ENCODE measurements around the gene CCL17.

CCL17 gene

GRCh38 chr16:57406881-57407280 is 2.3 kb downstream of the CCL17 start:
- no peaks in the 10 kb centered on the region for H3K9me3 ChIP-seq (ENCODE audit: control insufficient read depth, insufficient read depth, low read length)
- H3K79me2 ChIP-seq (ENCODE audit: control insufficient read depth, low read length): no peaks in the 10 kb centered on the region
- H3K27me3 ChIP-seq (ENCODE audit: control insufficient read depth, low read length): peaks cover 41% of the 10 kb centered on the region
- H4K20me1 ChIP-seq (ENCODE audit: control insufficient read depth, insufficient read depth, low read depth, low read length): no peaks in the 10 kb centered on the region
- no peak for TF ChIP-seq EZH2phosphoT487 (IDR thresholded peaks at IDR 0.05; ENCODE audit: borderline replicate concordance, low read length)
- TF ChIP-seq CTCF (IDR thresholded peaks at IDR 0.05; ENCODE audit: low read depth, low read length, poor library complexity, severe bottlenecking): no peak
- H3F3A ChIP-seq (ENCODE audit: control insufficient read depth, insufficient read depth): no peaks in the 10 kb centered on the region
- H3K4me3 ChIP-seq (ENCODE audit: low read length): no peak overlapping the region
- H3K27ac ChIP-seq (ENCODE audit: low read depth, low read length): no peak overlapping the region
- no peaks in the 10 kb centered on the region for H3K36me3 ChIP-seq (ENCODE audit: control insufficient read depth, low read length)
- H3K9me2 ChIP-seq (replicated peaks; ENCODE audit: control insufficient read depth, low read length): no peaks in the 10 kb centered on the region
- no peak overlapping the region for H3K4me2 ChIP-seq (ENCODE audit: low read length)
- H3K4me1 ChIP-seq (ENCODE audit: control insufficient read depth, low read length): 0 out of 2 replicates have a peak, but pooled peaks cover under 1% of the 10 kb centered on the region

- no peaks in the 10 kb centered on the region for H3F3A ChIP-seq (ENCODE audit: control insufficient read depth, insufficient read depth)
- no peaks in the 10 kb centered on the region for H4K20me1 ChIP-seq (ENCODE audit: control insufficient read depth, insufficient read depth, low read depth, low read length)
- peaks cover 43% of the 10 kb centered on the region for H3K27me3 ChIP-seq (ENCODE audit: control insufficient read depth, low read length)
- no peak overlapping the region for H3K4me3 ChIP-seq (ENCODE audit: low read length)
- H3K9me3 ChIP-seq (ENCODE audit: control insufficient read depth, insufficient read depth, low read length): no peaks in the 10 kb centered on the region
- no peak overlapping the region for H3K4me2 ChIP-seq (ENCODE audit: low read length)
- peaks cover 6% of the 10 kb centered on the region for H3K4me1 ChIP-seq (ENCODE audit: control insufficient read depth, low read length)
- no peaks in the 10 kb centered on the region for H3K79me2 ChIP-seq (ENCODE audit: control insufficient read depth, low read length)
- TF ChIP-seq EZH2phosphoT487 (IDR thresholded peaks at IDR 0.05; ENCODE audit: borderline replicate concordance, low read length) (no peak), CTCF (IDR thresholded peaks at IDR 0.05; ENCODE audit: low read depth, low read length, poor library complexity, severe bottlenecking) (no peak)
- no peaks in the 10 kb centered on the region for H3K9me2 ChIP-seq (replicated peaks; ENCODE audit: control insufficient read depth, low read length)
- no peak overlapping the region for H3K27ac ChIP-seq (ENCODE audit: low read depth, low read length)
- no peaks in the 10 kb centered on the region for H3K36me3 ChIP-seq (ENCODE audit: control insufficient read depth, low read length)
Measured at GRCh38 chr16:57407521-57408353, 3.2 kb downstream of the CCL17 start.

GRCh38 chr16:57409065-57409464 is 4.5 kb downstream of the CCL17 start:
- Histone ChIP-seq H3K36me3 (ENCODE audit: control insufficient read depth, low read length) (no peaks in the 10 kb centered on the region), H3K4me2 (ENCODE audit: low read length) (no peak overlapping the region), H3K9me2 (replicated peaks; ENCODE audit: control insufficient read depth, low read length) (no peaks in the 10 kb centered on the region), H4K20me1 (ENCODE audit: control insufficient read depth, insufficient read depth, low read depth, low read length) (no peaks in the 10 kb centered on the region), H3K27ac (ENCODE audit: low read depth, low read length) (no peak overlapping the region), H3K4me1 (ENCODE audit: control insufficient read depth, low read length) (peaks cover 20% of the 10 kb centered on the region), H3K27me3 (ENCODE audit: control insufficient read depth, low read length) (peaks cover 51% of the 10 kb centered on the region), H3F3A (ENCODE audit: control insufficient read depth, insufficient read depth) (no peaks in the 10 kb centered on the region), H3K79me2 (ENCODE audit: control insufficient read depth, low read length) (no peaks in the 10 kb centered on the region), H3K9me3 (ENCODE audit: control insufficient read depth, insufficient read depth, low read length) (no peaks in the 10 kb centered on the region), H3K4me3 (ENCODE audit: low read length) (no peak overlapping the region)
- TF ChIP-seq EZH2phosphoT487 (IDR thresholded peaks at IDR 0.05; ENCODE audit: borderline replicate concordance, low read length): no peak
- no peak for TF ChIP-seq CTCF (IDR thresholded peaks at IDR 0.05; ENCODE audit: low read depth, low read length, poor library complexity, severe bottlenecking)
